Measurements from ENCODE around the gene LINGO1.

- TF ChIP-seq, protein P1, sequence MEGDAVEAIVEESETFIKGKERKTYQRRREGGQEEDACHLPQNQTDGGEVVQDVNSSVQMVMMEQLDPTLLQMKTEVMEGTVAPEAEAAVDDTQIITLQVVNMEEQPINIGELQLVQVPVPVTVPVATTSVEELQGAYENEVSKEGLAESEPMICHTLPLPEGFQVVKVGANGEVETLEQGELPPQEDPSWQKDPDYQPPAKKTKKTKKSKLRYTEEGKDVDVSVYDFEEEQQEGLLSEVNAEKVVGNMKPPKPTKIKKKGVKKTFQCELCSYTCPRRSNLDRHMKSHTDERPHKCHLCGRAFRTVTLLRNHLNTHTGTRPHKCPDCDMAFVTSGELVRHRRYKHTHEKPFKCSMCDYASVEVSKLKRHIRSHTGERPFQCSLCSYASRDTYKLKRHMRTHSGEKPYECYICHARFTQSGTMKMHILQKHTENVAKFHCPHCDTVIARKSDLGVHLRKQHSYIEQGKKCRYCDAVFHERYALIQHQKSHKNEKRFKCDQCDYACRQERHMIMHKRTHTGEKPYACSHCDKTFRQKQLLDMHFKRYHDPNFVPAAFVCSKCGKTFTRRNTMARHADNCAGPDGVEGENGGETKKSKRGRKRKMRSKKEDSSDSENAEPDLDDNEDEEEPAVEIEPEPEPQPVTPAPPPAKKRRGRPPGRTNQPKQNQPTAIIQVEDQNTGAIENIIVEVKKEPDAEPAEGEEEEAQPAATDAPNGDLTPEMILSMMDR (IDR thresholded peaks at IDR 0.05; ENCODE audit: low read depth, low read length, missing input control), result no peak
- TF ChIP-seq GABPA (IDR thresholded peaks at IDR 0.05 in 1 of 2, conservative IDR thresholded peaks at IDR 0.05 in 1 of 2), result no peak
- no peak for TF ChIP-seq EGR1 (IDR thresholded peaks at IDR 0.05; ENCODE audit: low read depth in 2 of 2)
- TF ChIP-seq RAD21 (IDR thresholded peaks at IDR 0.05), result no peak
- no peak for TF ChIP-seq RXRA (IDR thresholded peaks at IDR 0.05)
- no peak for TF ChIP-seq YY1 (IDR thresholded peaks at IDR 0.05)
- TF ChIP-seq, protein P2, sequence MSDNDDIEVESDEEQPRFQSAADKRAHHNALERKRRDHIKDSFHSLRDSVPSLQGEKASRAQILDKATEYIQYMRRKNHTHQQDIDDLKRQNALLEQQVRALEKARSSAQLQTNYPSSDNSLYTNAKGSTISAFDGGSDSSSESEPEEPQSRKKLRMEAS (IDR thresholded peaks at IDR 0.05), result no peak
- TF ChIP-seq HNF4A (conservative IDR thresholded peaks at IDR 0.05), result no peak
- TF ChIP-seq TAF1 (conservative IDR thresholded peaks at IDR 0.05), result no peak
- TF ChIP-seq, protein P3, sequence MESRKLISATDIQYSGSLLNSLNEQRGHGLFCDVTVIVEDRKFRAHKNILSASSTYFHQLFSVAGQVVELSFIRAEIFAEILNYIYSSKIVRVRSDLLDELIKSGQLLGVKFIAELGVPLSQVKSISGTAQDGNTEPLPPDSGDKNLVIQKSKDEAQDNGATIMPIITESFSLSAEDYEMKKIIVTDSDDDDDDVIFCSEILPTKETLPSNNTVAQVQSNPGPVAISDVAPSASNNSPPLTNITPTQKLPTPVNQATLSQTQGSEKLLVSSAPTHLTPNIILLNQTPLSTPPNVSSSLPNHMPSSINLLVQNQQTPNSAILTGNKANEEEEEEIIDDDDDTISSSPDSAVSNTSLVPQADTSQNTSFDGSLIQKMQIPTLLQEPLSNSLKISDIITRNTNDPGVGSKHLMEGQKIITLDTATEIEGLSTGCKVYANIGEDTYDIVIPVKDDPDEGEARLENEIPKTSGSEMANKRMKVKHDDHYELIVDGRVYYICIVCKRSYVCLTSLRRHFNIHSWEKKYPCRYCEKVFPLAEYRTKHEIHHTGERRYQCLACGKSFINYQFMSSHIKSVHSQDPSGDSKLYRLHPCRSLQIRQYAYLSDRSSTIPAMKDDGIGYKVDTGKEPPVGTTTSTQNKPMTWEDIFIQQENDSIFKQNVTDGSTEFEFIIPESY (IDR thresholded peaks at IDR 0.05), result no peak
- TF ChIP-seq REST (IDR thresholded peaks at IDR 0.05), result no peak
Measured at GRCh38 chr15:77581896-77582569, 50.7 kb downstream of the LINGO1 start.

Measured in liver (tissue), 3 donors.